Nephron (organoid): ENCODE results near the gene CLCC1.
"Not testable (repeated sequence)": the region's sequence is repeated elsewhere in the genome, so short reads cannot be mapped to it uniquely, and the experiment has no call there.

Experiments
- H3K27ac Mint-ChIP-seq, 3 experiments: 2 replicates each; pipeline ENCODE4 v1.8.0; 2020; ENCODE audit warnings: mixed read lengths in 3 of 3, mild to moderate bottlenecking in 2 of 3, moderate library complexity in 1 of 3
- H3K27me3 Mint-ChIP-seq: 2 replicates; pipeline ENCODE4 v1.8.0; 2021; ENCODE audit warnings: low read depth, mild to moderate bottlenecking, moderate library complexity, mixed read lengths
- H3K36me3 Mint-ChIP-seq: 2 replicates; pipeline ENCODE4 v1.8.0; 2020; ENCODE audit warnings: low read depth, mixed read lengths
- H3K4me1 Mint-ChIP-seq: 2 replicates; pipeline ENCODE4 v1.8.0; 2020; ENCODE audit warnings: mixed read lengths
- H3K4me3 Mint-ChIP-seq, 3 experiments: 2 replicates each; pipeline ENCODE4 v1.8.0; 2020; ENCODE audit warnings: mild to moderate bottlenecking in 3 of 3, mixed read lengths in 3 of 3, moderate library complexity in 2 of 3
- H3K9me3 Mint-ChIP-seq: 2 replicates; pipeline ENCODE4 v1.8.0; 2020; ENCODE audit warnings: mixed read lengths
- CTCF ChIP-seq, 3 experiments: fragments of 200-600 bp; sonication (generic); IDR thresholded peaks; one replicate each; pipeline ENCODE4 v1.5.0; 2021; ENCODE audit warnings: antibody characterized with exemption in 3 of 3; ENCODE audit not compliant: unreplicated experiment in 3 of 3

Gene CLCC1

GRCh38 chr1:108936170-108936569, 27.1 kb downstream of the CLCC1 start:
- no peaks in the 10 kb centered on the region for H3K27me3 Mint-ChIP-seq
- H3K9me3 Mint-ChIP-seq: no peaks in the 10 kb centered on the region
- no peak overlapping the region for H3K27ac Mint-ChIP-seq
- no peaks in the 10 kb centered on the region for H3K4me1 Mint-ChIP-seq
- peaks cover 58% of the 10 kb centered on the region for H3K36me3 Mint-ChIP-seq
- no peak for TF ChIP-seq CTCF (IDR thresholded peaks at IDR 0.05; ENCODE audit: unreplicated experiment in 3 of 3)
- no peak overlapping the region for H3K4me3 Mint-ChIP-seq

DNA sequence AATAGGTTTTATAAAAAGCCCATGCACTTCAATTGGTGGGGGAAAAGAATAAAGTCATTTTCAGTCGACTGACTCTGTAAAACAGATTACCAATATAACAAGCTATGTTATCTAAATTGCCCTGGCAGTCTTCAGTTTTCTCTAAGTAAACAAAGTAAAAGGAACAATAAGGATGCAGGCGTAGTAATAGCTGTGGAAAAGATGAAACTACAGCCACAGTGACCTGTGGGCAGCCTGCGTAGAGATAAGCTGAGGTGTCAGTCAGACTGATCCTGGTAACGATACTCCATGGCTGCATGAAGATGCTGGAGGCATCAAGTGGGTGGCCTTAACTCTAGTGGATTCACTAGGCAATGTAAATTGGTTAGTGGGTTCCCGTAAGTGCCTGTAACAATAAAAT, 29.3 kb downstream of the CLCC1 start:
- Mint-ChIP-seq H3K4me3 (no peak overlapping the region), H3K27me3 (no peaks in the 10 kb centered on the region), H3K9me3 (no peaks in the 10 kb centered on the region), H3K36me3 (peaks cover 67% of the 10 kb centered on the region), H3K27ac (no peak overlapping the region), H3K4me1 (no peaks in the 10 kb centered on the region)
- TF ChIP-seq CTCF (IDR thresholded peaks at IDR 0.05; ENCODE audit: unreplicated experiment in 3 of 3): no peak

DNA sequence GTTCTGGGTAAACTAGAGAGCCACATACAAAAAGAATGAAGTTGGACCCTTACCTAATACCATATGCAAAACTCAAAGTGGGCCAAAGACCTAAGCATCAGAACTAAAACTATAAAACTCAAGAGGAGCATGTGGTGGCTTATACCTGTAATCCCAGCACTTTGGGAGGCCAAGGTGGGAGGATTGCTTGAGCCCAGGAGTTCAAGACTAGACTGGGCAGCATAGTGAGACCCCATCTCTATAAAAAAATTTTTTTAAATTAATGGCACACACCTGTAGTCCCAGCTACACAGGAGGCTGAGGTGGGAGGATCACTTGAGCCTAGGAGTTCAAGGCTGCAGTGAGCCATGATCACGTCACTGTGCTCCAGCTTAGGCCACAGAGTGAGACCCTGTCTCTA, 35.7 kb downstream of the CLCC1 start:
- H3K27me3 Mint-ChIP-seq, H3K9me3 Mint-ChIP-seq, H3K4me1 Mint-ChIP-seq, H3K4me3 Mint-ChIP-seq, H3K27ac Mint-ChIP-seq: not testable (repeated sequence)
- H3K36me3 Mint-ChIP-seq: peaks cover 34% of the 10 kb centered on the region

GRCh38 chr1:108925920-108926319, 37.4 kb downstream of the CLCC1 start:
- Mint-ChIP-seq H3K27me3 (no peaks in the 10 kb centered on the region), H3K27ac (no peak overlapping the region), H3K4me3 (no peak overlapping the region), H3K4me1 (no peaks in the 10 kb centered on the region), H3K36me3 (peaks cover 30% of the 10 kb centered on the region), H3K9me3 (no peaks in the 10 kb centered on the region)
- no peak for TF ChIP-seq CTCF (IDR thresholded peaks at IDR 0.05; ENCODE audit: unreplicated experiment in 3 of 3)

DNA sequence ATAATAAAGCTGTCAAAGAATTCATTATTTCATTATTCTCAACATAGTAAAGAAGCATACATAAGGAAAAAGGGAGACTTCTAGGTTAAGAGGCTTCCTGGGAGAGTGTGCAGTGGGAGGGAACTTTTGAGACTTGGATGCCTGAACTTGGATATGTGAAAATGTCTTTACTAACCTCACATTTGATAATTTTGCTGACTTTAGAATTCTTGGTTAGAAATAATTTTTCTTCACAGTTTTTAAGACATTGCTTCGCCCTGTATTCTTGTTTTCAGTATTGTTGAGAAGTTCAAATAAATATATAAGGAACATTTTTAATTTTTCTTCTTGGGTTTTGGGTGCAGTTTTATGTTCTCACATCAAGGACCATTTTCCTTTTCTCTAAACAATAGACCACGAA, 46.5 kb downstream of the CLCC1 start:
- Mint-ChIP-seq H3K27ac (no peak overlapping the region), H3K9me3 (no peaks in the 10 kb centered on the region), H3K4me1 (peaks cover 20% of the 10 kb centered on the region), H3K27me3 (no peaks in the 10 kb centered on the region), H3K36me3 (peaks cover 7% of the 10 kb centered on the region), H3K4me3 (no peak overlapping the region)
- TF ChIP-seq CTCF (IDR thresholded peaks at IDR 0.05; ENCODE audit: unreplicated experiment in 3 of 3): no peak
